Stimulated activated CD4-positive, alpha-beta T cell treated with anti-CD3 and anti-CD28 coated beads, Interleukin-2, amount 100 ng/mL, for 4 hours (primary cell): Measurements from ENCODE around the gene SLC6A2.
"Not testable (repeated sequence)": the region's sequence is repeated elsewhere in the genome, so short reads cannot be mapped to it uniquely, and the experiment has no call there.

Experiments used
- DNase-seq: peaks from one replicate; pipeline ENCODE4 v3.0.0-alpha.2; 2020; ENCODE audit warnings: low read depth

SLC6A2 gene

DNA sequence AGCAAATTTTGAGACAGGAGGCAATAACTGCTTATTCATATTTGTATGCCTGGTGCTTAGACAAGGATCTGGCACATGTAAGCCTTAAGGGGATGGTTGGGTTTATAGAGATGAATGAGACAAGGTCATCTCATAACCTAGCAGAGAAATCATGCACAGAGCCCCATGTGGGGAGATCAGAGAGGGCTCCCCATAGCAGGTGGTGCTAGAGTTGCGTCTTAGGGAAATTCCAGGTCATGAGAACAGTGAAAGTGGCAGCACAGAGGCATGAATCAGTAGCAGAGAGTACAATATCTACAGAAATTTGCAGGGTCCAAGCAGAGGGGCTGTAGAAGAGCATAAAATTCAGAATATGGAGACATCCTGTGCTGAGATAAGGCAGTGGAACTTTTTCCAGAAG is 57.3 kb downstream of the SLC6A2 start:
- DNase-seq, result no peak

DNA sequence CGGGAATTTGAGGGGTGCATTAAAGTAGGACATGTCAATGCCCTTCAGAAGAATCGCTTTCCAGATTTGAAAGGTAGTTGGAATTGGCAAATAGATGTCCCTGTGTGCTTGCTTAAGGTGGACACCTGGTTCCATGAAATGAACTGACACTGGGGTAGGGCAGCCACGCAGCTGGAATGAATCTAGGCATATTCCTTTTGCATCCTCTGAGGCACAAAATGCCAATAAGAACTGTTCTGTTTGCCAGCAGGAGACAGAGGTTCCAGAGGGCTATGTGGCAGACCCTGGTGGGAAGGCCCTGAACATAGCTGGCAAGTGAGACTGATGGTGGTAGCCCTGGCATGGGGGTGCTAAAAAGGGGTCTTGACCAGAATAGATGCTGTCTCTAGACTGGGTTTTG is 61.5 kb downstream of the SLC6A2 start:
- DNase-seq, result no peak

DNA sequence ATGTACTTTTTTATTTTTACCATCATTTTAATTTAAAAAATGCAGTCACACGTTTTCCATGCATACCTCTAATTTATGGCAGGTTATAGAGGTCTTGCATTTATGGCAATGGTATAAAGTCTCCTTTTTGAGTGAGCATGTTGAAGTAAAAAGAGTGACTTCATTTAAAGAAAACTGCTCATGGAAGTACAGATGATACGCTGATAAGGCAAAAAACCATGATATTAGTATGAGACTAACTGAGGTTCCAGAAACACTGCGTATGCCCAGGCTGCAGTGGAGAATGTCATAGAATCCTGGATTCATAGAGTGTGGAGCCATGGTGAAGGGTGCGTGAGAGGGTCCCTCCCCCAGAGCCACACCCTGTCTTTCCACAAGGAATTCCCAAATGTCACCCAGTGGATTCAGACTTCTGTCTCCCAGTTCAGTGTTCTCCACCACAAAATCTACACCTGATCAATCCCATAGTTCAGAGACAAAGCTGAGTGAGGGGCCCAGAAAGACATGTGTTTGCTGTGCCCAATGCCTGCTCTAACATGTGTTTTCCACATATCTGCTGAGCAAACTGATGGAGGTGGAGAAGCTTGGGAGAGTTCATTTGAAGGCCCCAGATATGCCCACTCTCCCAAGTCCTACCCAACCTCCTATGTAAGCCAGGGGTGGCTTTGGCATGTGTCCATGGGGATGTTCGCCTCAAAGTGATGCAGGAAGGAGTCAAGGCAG is 69.4 kb downstream of the SLC6A2 start:
- DNase-seq, result no peak

GRCh38 chr16:55728797-55729196 is 73.0 kb downstream of the SLC6A2 start:
- DNase-seq, result no peak

DNA sequence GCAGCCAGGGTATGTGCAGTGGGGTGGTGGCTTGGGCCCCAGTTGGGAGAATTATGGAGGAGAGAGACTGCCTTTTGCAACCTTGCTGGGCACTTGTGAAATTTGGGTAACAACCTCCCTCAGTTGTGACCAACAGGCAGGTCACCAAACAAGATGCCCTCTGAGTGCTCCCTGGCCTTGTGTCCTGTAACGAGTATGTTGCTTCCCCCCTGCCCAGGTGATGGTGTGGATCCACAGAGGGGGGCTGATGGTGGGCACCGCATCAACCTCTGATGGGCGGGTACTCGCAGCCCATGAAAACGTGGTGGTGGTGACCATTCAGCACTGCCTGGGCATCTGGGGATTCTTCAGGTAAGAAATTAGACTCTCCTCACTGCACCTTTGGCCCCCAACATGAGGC is 74.3 kb downstream of the SLC6A2 start:
- DNase-seq, result no peak

DNA sequence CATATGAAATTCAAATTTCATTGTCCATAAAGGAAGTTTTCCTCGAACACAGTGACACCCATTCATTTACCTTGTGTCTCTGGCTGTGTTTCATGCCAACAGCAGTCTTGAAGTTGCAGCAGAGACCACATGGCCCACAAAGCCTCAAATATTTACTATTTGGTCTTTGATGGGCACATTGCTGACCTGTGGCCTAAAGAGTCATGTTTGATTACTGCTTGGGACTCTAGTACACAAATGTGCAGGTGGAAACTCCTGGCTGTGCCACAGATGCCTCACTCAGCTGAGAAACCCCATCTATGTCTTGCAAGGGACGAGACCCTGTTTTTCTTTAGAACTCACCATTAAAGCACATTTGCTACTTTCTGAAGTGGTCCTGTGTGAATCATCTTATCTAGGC is 76.7 kb downstream of the SLC6A2 start:
- DNase-seq, result no peak

DNA sequence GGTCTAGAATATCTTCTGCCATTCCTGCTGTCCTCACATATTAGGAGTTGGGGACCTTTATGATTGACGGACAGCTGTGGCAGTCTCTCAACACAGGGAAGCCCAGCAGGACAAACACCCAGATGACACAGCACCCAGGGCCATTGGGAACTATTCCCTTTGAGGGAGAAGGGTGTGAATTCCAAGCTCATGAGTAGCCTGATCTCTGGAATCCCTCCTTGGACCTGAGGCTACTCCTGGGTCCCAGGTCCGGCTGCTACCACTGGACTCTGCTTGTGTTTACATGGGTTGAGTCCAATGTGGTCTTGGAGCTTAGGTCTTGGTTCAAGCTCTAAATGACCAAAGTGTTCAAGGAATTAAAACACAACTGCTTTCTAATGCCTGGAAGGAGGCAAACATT is 78.9 kb downstream of the SLC6A2 start:
- no peak for DNase-seq

DNA sequence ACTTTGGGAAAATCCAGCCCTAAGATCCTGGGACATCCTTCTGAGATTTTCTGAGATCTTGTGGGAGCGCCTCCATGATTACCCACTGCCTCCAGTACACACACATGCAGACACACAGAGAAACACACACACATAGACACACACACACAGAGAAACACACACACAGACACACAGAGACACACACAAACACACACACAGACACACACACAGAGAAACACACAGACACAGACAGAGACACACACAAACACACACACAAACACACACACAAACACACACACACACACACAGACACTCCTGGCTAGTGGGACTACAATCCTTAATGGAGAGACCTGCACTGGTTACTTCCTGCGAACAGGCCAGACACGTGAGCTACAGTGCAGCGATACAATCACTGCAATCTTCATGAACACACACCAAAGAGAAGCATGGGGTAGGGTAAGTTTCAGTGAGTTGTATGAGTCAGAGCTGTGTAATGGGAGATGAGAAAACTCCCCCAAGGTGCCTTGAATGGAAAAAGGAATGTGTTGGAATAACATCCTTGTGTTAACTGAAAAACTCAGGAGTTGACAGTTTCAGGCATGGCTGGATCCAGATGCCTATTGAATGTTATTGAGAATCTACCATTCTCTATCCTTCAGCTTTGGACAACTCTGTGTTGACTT is 79.5 kb downstream of the SLC6A2 start:
- no peak for DNase-seq

GRCh38 chr16:55736671-55737070 is 80.9 kb downstream of the SLC6A2 start:
- DNase-seq, result no peak

DNA sequence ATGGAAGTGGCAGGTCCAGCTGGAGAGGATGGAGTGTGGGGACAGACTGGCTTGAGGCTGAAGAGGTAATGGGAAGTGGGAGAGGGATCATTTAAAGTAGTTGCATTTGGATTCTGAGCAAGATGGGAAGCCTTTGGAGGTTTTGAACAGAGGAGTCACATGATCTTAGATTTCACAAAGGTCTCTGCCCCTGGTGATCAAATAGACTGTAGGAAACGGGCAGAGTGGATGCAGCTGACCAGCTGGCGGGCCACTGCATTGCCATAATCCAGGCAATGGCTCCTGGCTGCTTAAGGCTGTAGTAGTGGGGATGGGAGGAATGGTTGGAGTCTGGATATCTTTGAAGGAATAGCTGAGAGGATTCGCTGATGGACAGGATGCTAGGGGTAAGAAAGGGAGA is 81.5 kb downstream of the SLC6A2 start:
- no peak for DNase-seq

DNA sequence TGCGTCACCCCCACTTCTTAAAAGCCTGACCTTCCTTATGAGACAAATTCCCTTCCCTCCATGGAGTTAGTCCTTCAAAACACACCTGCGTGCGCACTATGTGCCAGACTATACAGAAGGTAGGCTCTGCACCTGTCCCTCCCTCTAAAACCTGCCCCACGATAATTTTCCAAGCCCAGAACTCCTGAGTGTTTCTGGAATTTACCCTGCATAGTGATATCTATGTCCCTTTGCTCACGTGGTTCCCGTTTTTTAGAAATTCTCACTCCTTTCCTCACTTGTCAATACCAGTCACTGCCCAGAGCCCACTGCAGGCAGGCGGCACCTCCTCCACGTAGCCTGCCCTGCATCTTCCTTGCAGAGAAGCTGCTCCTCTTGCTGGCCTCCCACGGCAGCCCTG is 82.2 kb downstream of the SLC6A2 start:
- no peak for DNase-seq

DNA sequence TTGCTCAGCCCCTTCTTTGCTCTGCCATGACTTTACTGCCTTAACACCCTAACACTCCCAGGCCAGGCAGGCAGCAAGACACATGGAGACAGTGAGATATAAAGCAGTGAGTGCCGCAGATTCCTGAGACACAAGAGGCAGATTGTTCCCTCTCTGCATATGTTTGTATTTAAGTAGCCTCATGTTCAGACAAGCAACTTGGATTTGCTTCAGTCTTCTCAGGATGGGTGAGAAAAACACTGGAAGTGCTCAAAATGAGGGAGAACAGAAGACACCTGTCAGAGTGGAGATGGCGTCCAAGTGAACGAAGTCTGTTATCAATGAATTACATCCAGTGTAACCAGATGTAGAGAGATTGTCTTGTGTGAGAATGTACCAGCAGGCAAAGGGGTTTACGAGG is 90.3 kb downstream of the SLC6A2 start:
- DNase-seq, result no peak

- DNase-seq, result no peak
Observed at GRCh38 chr16:55747785-55748184, 92.0 kb downstream of the SLC6A2 start.

DNA sequence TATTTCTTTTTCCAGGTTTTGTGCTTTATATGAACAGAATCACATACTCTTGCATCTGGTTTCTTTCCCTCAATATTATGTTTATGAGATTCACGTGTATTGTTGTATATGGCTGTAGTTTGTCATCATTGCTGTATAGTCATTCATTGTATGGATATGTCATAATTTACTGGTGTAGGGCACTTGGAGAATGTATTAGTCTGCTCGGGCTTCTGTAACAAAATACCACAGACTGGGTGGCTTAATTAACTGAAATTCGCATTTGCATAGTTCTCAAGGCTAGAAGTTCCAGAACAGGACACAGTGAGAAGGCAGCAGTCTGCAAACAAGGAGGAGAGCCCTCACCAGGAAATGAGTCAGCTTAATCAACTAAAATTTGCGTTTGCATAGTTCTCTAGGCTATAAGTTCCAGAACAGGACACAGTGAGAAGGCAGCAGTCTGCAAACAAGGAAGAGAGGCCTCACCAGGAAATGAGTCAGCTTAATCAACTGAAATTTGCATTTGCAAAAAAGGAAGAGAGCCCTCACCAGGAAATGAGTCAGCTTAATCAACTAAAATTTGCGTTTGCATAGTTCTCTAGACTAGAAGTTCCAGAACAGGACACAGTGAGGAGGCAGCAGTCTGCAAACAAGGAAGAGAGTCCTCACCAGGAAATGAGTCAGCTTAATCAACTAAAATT is 96.8 kb downstream of the SLC6A2 start:
- not testable (repeated sequence) for DNase-seq

DNA sequence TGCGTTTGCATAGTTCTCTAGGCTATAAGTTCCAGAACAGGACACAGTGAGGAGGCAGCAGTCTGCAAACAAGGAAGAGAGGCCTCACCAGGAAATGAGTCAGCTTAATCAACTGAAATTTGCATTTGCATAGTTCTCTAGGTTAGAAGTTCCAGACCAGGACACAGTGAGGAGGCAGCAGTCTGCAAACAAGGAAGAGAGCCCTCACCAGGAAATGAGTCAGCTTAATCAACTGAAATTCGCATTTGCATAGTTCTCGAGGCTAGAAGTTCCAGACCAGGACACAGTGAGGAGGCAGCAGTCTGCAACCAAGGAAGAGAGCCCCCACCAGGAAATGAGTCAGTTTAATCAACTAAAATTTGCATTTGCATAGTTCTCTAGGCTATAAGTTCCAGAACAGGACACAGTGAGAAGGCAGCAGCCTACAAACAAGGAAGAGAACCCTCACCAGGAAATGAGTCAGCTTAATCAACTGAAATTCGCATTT is 97.4 kb downstream of the SLC6A2 start:
- not testable (repeated sequence) for DNase-seq
